ENCODE results near the gene NDUFB4. TPM values are rescaled to one million over a fixed set of nuclear protein-coding genes. Genes with fewer than 3 reads are reported as not detected.

The NDUFB4 gene
- total and polyA plus RNA-seq, 10 donors = 65.9 to 158 (median 84.6) TPM

GRCh38 chr3:120554812-120555606, 41.1 kb upstream of the NDUFB4 start:
- Histone ChIP-seq H3K27ac (peak overlapping the region in 5 of 8 donors; percentile 37 to 87 (median 47)), H3K9me3 (no peaks in the 10 kb centered on the region), H3K36me3 (no peaks in the 10 kb centered on the region), H3K4me3 (no peak overlapping the region), H3K27me3 (replicated peaks in 1 of 7) (peaks cover 0 to 4% (median 0%) of the 10 kb centered on the region in 7 donors), H3K4me1 (peaks cover 5 to 34% (median 19%) of the 10 kb centered on the region in 6 donors)
- intact Hi-C loops (cut with DNase I; ENCODE audit: low total_unique reads) = loop anchor here (5.0 to 10.0 kb wide), 3 partner anchors 130 to 660 kb away; no protein-coding TSS in a partner anchor
- no peak for DNase-seq
- WGBS, 5 donors = 77 to 98% (median 91%) methylated on average over 3 of the region's 3 CpGs
- TF ChIP-seq POLR2A (IDR thresholded peaks at IDR 0.05) = no peak
- TF ChIP-seq POLR2AphosphoS5 (IDR thresholded peaks at IDR 0.05) = no peak
- TF ChIP-seq CTCF (IDR thresholded peaks at IDR 0.05 in 8 of 11, conservative IDR thresholded peaks at IDR 0.05 in 3 of 11) = no peak

GRCh38 chr3:120555657-120556509, 40.3 kb upstream of the NDUFB4 start:
- Histone ChIP-seq H3K4me3 (no peak overlapping the region), H3K4me1 (peaks cover 9 to 42% (median 25%) of the 10 kb centered on the region in 6 donors), H3K36me3 (no peaks in the 10 kb centered on the region), H3K27me3 (replicated peaks in 1 of 7) (peaks cover 0 to 4% (median 0%) of the 10 kb centered on the region in 7 donors), H3K27ac (peak overlapping the region in 5 of 8 donors; percentile 37 to 87 (median 47)), H3K9me3 (no peaks in the 10 kb centered on the region)
- no peak for DNase-seq
- intact Hi-C loops (cut with DNase I; ENCODE audit: low total_unique reads) = loop anchor here (5.0 to 10.0 kb wide), 3 partner anchors 131 to 661 kb away; no protein-coding TSS in a partner anchor
- 64 to 81% (median 79%) methylated on average over 7 of the region's 7 CpGs for WGBS, 5 donors
- peak in 1 of 3 donors; percentile 65 for TF ChIP-seq POLR2AphosphoS5 (IDR thresholded peaks at IDR 0.05)
- peak in 2 of 11 experiments; percentile 12 to 21 for TF ChIP-seq CTCF (IDR thresholded peaks at IDR 0.05 in 8 of 11, conservative IDR thresholded peaks at IDR 0.05 in 3 of 11)
- TF ChIP-seq POLR2A (IDR thresholded peaks at IDR 0.05) = no peak

- no peak for DNase-seq
- Histone ChIP-seq H3K9me3 (no peaks in the 10 kb centered on the region), H3K27me3 (replicated peaks in 1 of 7) (peaks cover 0 to 4% (median 0%) of the 10 kb centered on the region in 7 donors), H3K36me3 (no peaks in the 10 kb centered on the region), H3K4me1 (peaks cover 12 to 50% (median 31%) of the 10 kb centered on the region in 6 donors), H3K4me3 (no peak overlapping the region), H3K27ac (peak overlapping the region in 4 of 8 donors; percentile 37 to 87 (median 66))
- TF ChIP-seq CTCF (IDR thresholded peaks at IDR 0.05 in 8 of 11, conservative IDR thresholded peaks at IDR 0.05 in 3 of 11) (no peak), POLR2A (IDR thresholded peaks at IDR 0.05) (no peak), POLR2AphosphoS5 (IDR thresholded peaks at IDR 0.05) (no peak)
- intact Hi-C loops (cut with DNase I; ENCODE audit: low total_unique reads) = loop anchor here (5.0 to 10.0 kb wide), 3 partner anchors 132 to 662 kb away; no protein-coding TSS in a partner anchor
Observed at GRCh38 chr3:120557115-120557514, 39.0 kb upstream of the NDUFB4 start.
